ENCODE data around the gene MACROD2.

The MACROD2 gene

GRCh38 chr20:14792915-14793314 is 797.6 kb downstream of the MACROD2 start:
- DNase-seq (ENCODE audit: extremely low read depth, insufficient read length): no peak
- no peak overlapping the region for H3K4me3 ChIP-seq (replicated peaks; ENCODE audit: low read depth, low read length)
- TF ChIP-seq CTCF (IDR thresholded peaks at IDR 0.05; ENCODE audit: insufficient read depth, low read length, poor library complexity, severe bottlenecking): no peak
- H3K27me3 ChIP-seq (replicated peaks; ENCODE audit: control insufficient read depth, insufficient read depth, low read length): no peaks in the 10 kb centered on the region
- H3K36me3 ChIP-seq (ENCODE audit: control insufficient read depth, insufficient read depth, low read length): no peaks in the 10 kb centered on the region

- Histone ChIP-seq H3K36me3 (ENCODE audit: control insufficient read depth, insufficient read depth, low read length) (no peaks in the 10 kb centered on the region), H3K4me3 (replicated peaks; ENCODE audit: low read depth, low read length) (no peak overlapping the region), H3K27me3 (replicated peaks; ENCODE audit: control insufficient read depth, insufficient read depth, low read length) (no peaks in the 10 kb centered on the region)
- DNase-seq (ENCODE audit: extremely low read depth, insufficient read length): no peak
- no peak for TF ChIP-seq CTCF (IDR thresholded peaks at IDR 0.05; ENCODE audit: insufficient read depth, low read length, poor library complexity, severe bottlenecking)
These were observed 804.4 kb downstream of the MACROD2 start for GRCh38 chr20:14799545-14800216.

- no peak for TF ChIP-seq CTCF (IDR thresholded peaks at IDR 0.05; ENCODE audit: insufficient read depth, low read length, poor library complexity, severe bottlenecking)
- H3K36me3 ChIP-seq (ENCODE audit: control insufficient read depth, insufficient read depth, low read length): no peaks in the 10 kb centered on the region
- no peak for DNase-seq (ENCODE audit: extremely low read depth, insufficient read length)
- H3K27me3 ChIP-seq (replicated peaks; ENCODE audit: control insufficient read depth, insufficient read depth, low read length): no peaks in the 10 kb centered on the region
- H3K4me3 ChIP-seq (replicated peaks; ENCODE audit: low read depth, low read length): no peak overlapping the region
These were observed 805.5 kb downstream of the MACROD2 start for GRCh38 chr20:14800707-14801425.

GRCh38 chr20:14801591-14802325 is 806.4 kb downstream of the MACROD2 start:
- TF ChIP-seq CTCF (IDR thresholded peaks at IDR 0.05; ENCODE audit: insufficient read depth, low read length, poor library complexity, severe bottlenecking): no peak
- no peak overlapping the region for H3K4me3 ChIP-seq (replicated peaks; ENCODE audit: low read depth, low read length)
- peak; percentile 3 for DNase-seq (ENCODE audit: extremely low read depth, insufficient read length)
- H3K27me3 ChIP-seq (replicated peaks; ENCODE audit: control insufficient read depth, insufficient read depth, low read length): no peaks in the 10 kb centered on the region
- H3K36me3 ChIP-seq (ENCODE audit: control insufficient read depth, insufficient read depth, low read length): no peaks in the 10 kb centered on the region

GRCh38 chr20:14807224-14807623 is 811.9 kb downstream of the MACROD2 start:
- no peak for DNase-seq (ENCODE audit: extremely low read depth, insufficient read length)
- H3K27me3 ChIP-seq (replicated peaks; ENCODE audit: control insufficient read depth, insufficient read depth, low read length): no peaks in the 10 kb centered on the region
- no peak for TF ChIP-seq CTCF (IDR thresholded peaks at IDR 0.05; ENCODE audit: insufficient read depth, low read length, poor library complexity, severe bottlenecking)
- no peak overlapping the region for H3K4me3 ChIP-seq (replicated peaks; ENCODE audit: low read depth, low read length)
- no peaks in the 10 kb centered on the region for H3K36me3 ChIP-seq (ENCODE audit: control insufficient read depth, insufficient read depth, low read length)

Measured in GM06990 (cell line).